B cell (primary cell): Measurements from ENCODE around the gene RPL10A.

Experiments
- CTCF ChIP-seq: fragments of 200-600 bp; IDR thresholded peaks from one replicate; pipeline ENCODE4 v1.8.0; 2022; ENCODE audit warnings: antibody characterized with exemption, mild to moderate bottlenecking
- EZH2 ChIP-seq: IDR thresholded peaks from 2 replicates; pipeline ENCODE4 v1.6.1; 2012; ENCODE audit warnings: borderline replicate concordance, low read depth, mild to moderate bottlenecking, moderate library complexity, low read length; ENCODE audit not compliant: insufficient read depth, poor library complexity, severe bottlenecking

- no peak for TF ChIP-seq CTCF
- TF ChIP-seq EZH2, result no peak
Observed at GRCh38 chr6:35463292-35463691, 4.9 kb upstream of the RPL10A start.
